Pancreas (tissue), 10 donors: ENCODE results near the gene PLPPR2. TPM values are rescaled to one million over a fixed set of nuclear protein-coding genes. Genes with fewer than 3 reads are reported as not detected.

ENCODE experiments used
- ATAC-seq, 4 donors: fragments of 200-7000 bp; cut with Tn5 transposase; one replicate each; pipeline versions ENCODE4 v1.8.0 to v1.9.1; 2020; ENCODE audit warnings: mild to moderate bottlenecking in 4 of 4, moderate library complexity in 4 of 4
- DNase-seq, 6 donors: peaks; one replicate each; pipeline ENCODE4 v3.0.0-alpha.2; 2020
- FAIRE-seq: peaks from 2 replicates; lab custom pipeline; 2012; peaks lifted over from hg19 to GRCh38; lab: Jason Lieb, UNC
- H3K27ac ChIP-seq, 4 donors: fragments of 200-600 bp; sonication (generic); 1 replicate in 3 of 4; 2 replicates in 1 of 4; pipeline versions ENCODE4 v1.5.0 to v1.8.0; 2020
- H3K27me3 ChIP-seq, 4 donors: fragments of 200-600 bp; one replicate each; pipeline ENCODE4 v1.8.0; 2021
- H3K36me3 ChIP-seq, 3 donors: fragments of 200-600 bp; sonication (generic) in 1 of 3; one replicate each; pipeline versions ENCODE4 v1.5.0 to v1.8.0; 2020 to 2021
- H3K4me1 ChIP-seq, 3 donors: fragments of 200-600 bp; one replicate each; pipeline ENCODE4 v1.8.0; 2021
- H3K4me3 ChIP-seq, 4 donors: fragments of 200-600 bp; sonication (generic) in 2 of 4; one replicate each; pipeline versions ENCODE4 v1.5.0 to v1.8.0; 2020 to 2021
- H3K9me3 ChIP-seq, 4 donors: fragments of 200-600 bp; one replicate each; pipeline ENCODE4 v1.8.0; 2021
- WGBS, 2 donors: extraction: QIAGEN DNeasy Blood & Tissue Kit; methylation state at CpG; one replicate each; pipeline ENCODE4 v1.1.7; 2013; 5-methylcytosine and 5-hydroxymethylcytosine counted together
- intact Hi-C, 3 donors: fragments of 100-400 bp; cut with DNase I; formaldehyde crosslinking; loops; one replicate each; pipeline versions ENCODE4 v1.11.1 to v1.14.2; 2022
- polyA plus RNA-seq, 2 donors: library from polyadenylated mRNA; stranded (reverse); fragments of 200-250 nt; gene quantifications; one replicate each; pipeline ENCODE4 v1.2.3, GENCODE V29; 2013
- total RNA-seq, 6 donors: library from RNA; stranded (reverse); fragmentation: NEBNext Ultra II Directional in 4 of 6; extraction: Animal tissue kit (Norgen Biotek cat#: 25700) in 4 of 6; gene quantifications; one replicate each; pipeline versions ENCODE4 v1.2.1 to v1.2.4, GENCODE V29; 2021 to 2023
- TF ChIP-seq, protein P1 (sequence below), 4 donors: fragments of 200-600 bp; sonication (generic) in 3 of 4; IDR thresholded peaks; one replicate each; pipeline versions ENCODE4 v1.5.0 to v1.8.0; 2021; ENCODE audit warnings: antibody characterized with exemption in 4 of 4
- donor health status: healthy with polysubstance abuse.
- donor health status: DM: no; HTN: no; CAD: no; lungs with moderate emphysema.
- donor health status: DM: no; HTN: no; CAD: no.
- donor health status: control.
- donor health status: control.
- donor health status: Bipolar disorder and iron deficiency.
- donor health status: DM: yes; HTN: yes; CAD: no.
- donor health status: DM: no; HTN: no; CAD: no.
- donor health status: DM: no; HTN: no; CAD: no.
- donor health status: DM: yes; HTN: yes; CAD: no.

Gene PLPPR2
- total and polyA plus RNA-seq, 8 donors: 4.4 to 32.8 (median 7.6) TPM

GRCh38 chr19:11414544-11414943 is 59.3 kb downstream of the PLPPR2 start:
- ATAC-seq: no peak
- TF ChIP-seq, protein P1, sequence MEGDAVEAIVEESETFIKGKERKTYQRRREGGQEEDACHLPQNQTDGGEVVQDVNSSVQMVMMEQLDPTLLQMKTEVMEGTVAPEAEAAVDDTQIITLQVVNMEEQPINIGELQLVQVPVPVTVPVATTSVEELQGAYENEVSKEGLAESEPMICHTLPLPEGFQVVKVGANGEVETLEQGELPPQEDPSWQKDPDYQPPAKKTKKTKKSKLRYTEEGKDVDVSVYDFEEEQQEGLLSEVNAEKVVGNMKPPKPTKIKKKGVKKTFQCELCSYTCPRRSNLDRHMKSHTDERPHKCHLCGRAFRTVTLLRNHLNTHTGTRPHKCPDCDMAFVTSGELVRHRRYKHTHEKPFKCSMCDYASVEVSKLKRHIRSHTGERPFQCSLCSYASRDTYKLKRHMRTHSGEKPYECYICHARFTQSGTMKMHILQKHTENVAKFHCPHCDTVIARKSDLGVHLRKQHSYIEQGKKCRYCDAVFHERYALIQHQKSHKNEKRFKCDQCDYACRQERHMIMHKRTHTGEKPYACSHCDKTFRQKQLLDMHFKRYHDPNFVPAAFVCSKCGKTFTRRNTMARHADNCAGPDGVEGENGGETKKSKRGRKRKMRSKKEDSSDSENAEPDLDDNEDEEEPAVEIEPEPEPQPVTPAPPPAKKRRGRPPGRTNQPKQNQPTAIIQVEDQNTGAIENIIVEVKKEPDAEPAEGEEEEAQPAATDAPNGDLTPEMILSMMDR (IDR thresholded peaks at IDR 0.05): no peak
- no peaks in the 10 kb centered on the region for H3K36me3 ChIP-seq
- 95 to 100% methylated on average over 2 of the region's 2 CpGs for WGBS, 2 donors
- H3K4me3 ChIP-seq: no peak overlapping the region
- intact Hi-C loops: no loop called here
- DNase-seq: no peak
- no peaks in the 10 kb centered on the region for H3K4me1 ChIP-seq
- FAIRE-seq: no peak
- no peak overlapping the region for H3K27ac ChIP-seq
- H3K27me3 ChIP-seq: no peaks in the 10 kb centered on the region
- no peaks in the 10 kb centered on the region for H3K9me3 ChIP-seq

Other genes starting within 250 kb of the PLPPR2 start
- 1 to 10 TPM in 1 of 6 donors, under 1 TPM in 5; 0.20 to 1.4 (median 0.55) TPM for gene SPC24, start 199.7 kb upstream of the PLPPR2 start, total RNA-seq
- under 1 TPM; 0.47 to 0.72 TPM for gene SPC24, start 199.7 kb upstream of the PLPPR2 start, polyA plus RNA-seq
- 10 to 100 TPM; 19.0 to 44.6 (median 25.5) TPM for gene KANK2, start 157.9 kb upstream of the PLPPR2 start, total RNA-seq
- gene KANK2, start 157.9 kb upstream of the PLPPR2 start, polyA plus RNA-seq: 10 to 100 TPM; 34.7 to 48.7 TPM
- 1 to 10 TPM in 2 of 6 donors, not detected in 4; 1.3 to 1.4 TPM for gene ANGPTL8, start 115.8 kb upstream of the PLPPR2 start, total RNA-seq
- gene ANGPTL8, start 115.8 kb upstream of the PLPPR2 start, polyA plus RNA-seq: 1 to 10 TPM in 1 of 2 donors, under 1 TPM in 1; 0.38 to 2.2 TPM
- gene DOCK6, start 92.9 kb upstream of the PLPPR2 start, total RNA-seq: 10 to 100 TPM; 18.0 to 31.8 (median 26.2) TPM
- 10 to 100 TPM; 60.2 to 79.0 TPM for gene DOCK6, start 92.9 kb upstream of the PLPPR2 start, polyA plus RNA-seq
- not detected for gene TSPAN16, start 59.3 kb upstream of the PLPPR2 start, total RNA-seq
- gene TSPAN16, start 59.3 kb upstream of the PLPPR2 start, polyA plus RNA-seq: not detected
- 100 to 1,000 TPM in 4 of 6 donors, 10 to 100 TPM in 2; 70.6 to 134 (median 107) TPM for gene RAB3D, start 15.8 kb upstream of the PLPPR2 start, total RNA-seq
- gene RAB3D, start 15.8 kb upstream of the PLPPR2 start, polyA plus RNA-seq: 10 to 100 TPM; 11.0 to 15.2 TPM
- 10 to 100 TPM; 41.4 to 69.2 (median 53.0) TPM for gene TMEM205, start 9.2 kb upstream of the PLPPR2 start, total RNA-seq
- 100 to 1,000 TPM in 1 of 2 donors, 10 to 100 TPM in 1; 84.5 to 175 TPM for gene TMEM205, start 9.2 kb upstream of the PLPPR2 start, polyA plus RNA-seq
- 10 to 100 TPM; 11.6 to 21.1 (median 14.1) TPM for gene CCDC159, start 8.9 kb upstream of the PLPPR2 start, total RNA-seq
- gene CCDC159, start 8.9 kb upstream of the PLPPR2 start, polyA plus RNA-seq: 100 to 1,000 TPM in 1 of 2 donors, 10 to 100 TPM in 1; 86.6 to 106 TPM
- gene SWSAP1, start 19.2 kb downstream of the PLPPR2 start, total RNA-seq: 1 to 10 TPM in 4 of 6 donors, under 1 TPM in 2; 0.55 to 1.5 (median 1.1) TPM
- gene SWSAP1, start 19.2 kb downstream of the PLPPR2 start, polyA plus RNA-seq: 1 to 10 TPM; 1.8 to 2.7 TPM
- gene EPOR, start 28.9 kb downstream of the PLPPR2 start, total RNA-seq: 10 to 100 TPM in 1 of 6 donors, 1 to 10 TPM in 5; 5.4 to 16.3 (median 8.0) TPM
- 10 to 100 TPM; 30.4 to 46.2 TPM for gene EPOR, start 28.9 kb downstream of the PLPPR2 start, polyA plus RNA-seq
- 10 to 100 TPM; 22.3 to 71.1 (median 33.7) TPM for gene RGL3, start 63.9 kb downstream of the PLPPR2 start, total RNA-seq
- 100 to 1,000 TPM; 152 to 170 TPM for gene RGL3, start 63.9 kb downstream of the PLPPR2 start, polyA plus RNA-seq
- under 1 TPM; 0.13 to 0.44 (median 0.26) TPM for gene ODAD3, start 79.7 kb downstream of the PLPPR2 start, total RNA-seq
- 1 to 10 TPM in 1 of 2 donors, under 1 TPM in 1; 0.84 to 1.8 TPM for gene ODAD3, start 79.7 kb downstream of the PLPPR2 start, polyA plus RNA-seq
- 100 to 1,000 TPM; 132 to 217 (median 175) TPM for gene PRKCSH, start 80.2 kb downstream of the PLPPR2 start, total RNA-seq
- 100 to 1,000 TPM; 114 to 140 TPM for gene PRKCSH, start 80.2 kb downstream of the PLPPR2 start, polyA plus RNA-seq
- under 1 TPM in 1 of 6 donors, not detected in 5; 0.15 TPM for gene ELAVL3, start 125.6 kb downstream of the PLPPR2 start, total RNA-seq
- under 1 TPM; 0.08 to 0.16 TPM for gene ELAVL3, start 125.6 kb downstream of the PLPPR2 start, polyA plus RNA-seq
- gene ZNF653, start 150.4 kb downstream of the PLPPR2 start, total RNA-seq: 1 to 10 TPM; 4.5 to 6.2 (median 5.6) TPM
- gene ZNF653, start 150.4 kb downstream of the PLPPR2 start, polyA plus RNA-seq: 10 to 100 TPM; 21.8 to 25.6 TPM
- gene ECSIT, start 173.7 kb downstream of the PLPPR2 start, total RNA-seq: 10 to 100 TPM; 32.1 to 54.8 (median 36.9) TPM
- gene ECSIT, start 173.7 kb downstream of the PLPPR2 start, polyA plus RNA-seq: 10 to 100 TPM; 60.3 to 87.3 TPM
- 1 to 10 TPM in 4 of 6 donors, under 1 TPM in 2; 0.43 to 5.2 (median 1.8) TPM for gene CNN1, start 183.4 kb downstream of the PLPPR2 start, total RNA-seq
- gene CNN1, start 183.4 kb downstream of the PLPPR2 start, polyA plus RNA-seq: 10 to 100 TPM; 11.3 to 38.8 TPM
- gene ELOF1, start 203.8 kb downstream of the PLPPR2 start, total RNA-seq: 10 to 100 TPM; 25.0 to 38.9 (median 32.4) TPM
- 10 to 100 TPM; 52.0 to 63.4 TPM for gene ELOF1, start 203.8 kb downstream of the PLPPR2 start, polyA plus RNA-seq
- 10 to 100 TPM in 2 of 6 donors, 1 to 10 TPM in 4; 3.5 to 21.8 (median 7.0) TPM for gene ACP5, start 222.2 kb downstream of the PLPPR2 start, total RNA-seq
- gene ACP5, start 222.2 kb downstream of the PLPPR2 start, polyA plus RNA-seq: 10 to 100 TPM in 1 of 2 donors, 1 to 10 TPM in 1; 7.7 to 11.4 TPM
- gene ZNF627, start 242.1 kb downstream of the PLPPR2 start, total RNA-seq: 1 to 10 TPM; 4.4 to 8.5 (median 6.0) TPM
- gene ZNF627, start 242.1 kb downstream of the PLPPR2 start, polyA plus RNA-seq: 1 to 10 TPM; 4.6 to 6.4 TPM